HL-60 (cell line): ENCODE data around the gene ANKS1B.

ENCODE experiments used
- CTCF ChIP-seq: IDR thresholded peaks from one replicate; pipeline ENCODE4 v1.5.1; 2011; ENCODE audit warnings: low read length, control low read depth, inconsistent platforms; ENCODE audit not compliant: insufficient read depth
- GABPA ChIP-seq: IDR thresholded peaks from 2 replicates; pipeline ENCODE4 v1.6.1; 2012; ENCODE audit warnings: low read depth
- SPI1 ChIP-seq: IDR thresholded peaks from 2 replicates; pipeline ENCODE4 v1.6.1; 2012; ENCODE audit warnings: low read depth, mild to moderate bottlenecking, borderline replicate concordance

DNA sequence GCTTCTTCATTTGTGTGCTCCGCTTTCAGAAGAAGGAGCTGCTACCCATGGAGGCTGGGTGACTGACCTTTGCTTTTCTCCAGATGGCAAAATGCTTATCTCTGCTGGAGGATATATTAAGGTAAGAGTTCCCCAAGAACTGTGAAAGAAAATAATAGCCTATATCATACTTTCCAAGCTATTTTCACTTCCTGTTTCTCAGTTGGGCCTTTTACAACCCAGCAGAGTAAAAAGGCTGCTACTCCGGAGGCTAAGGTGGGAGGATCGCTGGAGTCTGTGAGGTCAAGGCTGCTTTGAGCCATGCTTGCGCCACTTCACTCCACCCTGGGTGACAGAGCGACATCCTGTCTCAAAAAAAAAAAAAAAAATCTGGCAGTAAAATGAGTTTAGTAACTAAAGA, 1257.5 kb downstream of the ANKS1B start:
- no peak for TF ChIP-seq CTCF
- TF ChIP-seq SPI1: peak; percentile 55
- no peak for TF ChIP-seq GABPA
